ENCODE measurements around the gene PPP1R9A. TPM values are rescaled to one million over a fixed set of nuclear protein-coding genes. Genes with fewer than 3 reads are reported as not detected.

Gene PPP1R9A
- total RNA-seq, 2 donors from 2014 or later: 15.1 to 29.4 TPM

GRCh38 chr7:94980418-94981142 is 73.2 kb downstream of the PPP1R9A start:
- Histone ChIP-seq H3K27ac (no peak overlapping the region), H3K4me3 (no peak overlapping the region), H3K9me3 (no peaks in the 10 kb centered on the region), H3K4me1 (replicated peaks) (no peaks in the 10 kb centered on the region), H3K36me3 (no peaks in the 10 kb centered on the region), H3K27me3 (replicated peaks; ENCODE audit: insufficient read depth) (no peaks in the 10 kb centered on the region)
- 87% methylated on average over 6 of the region's 6 CpGs for WGBS
- intact Hi-C loops (cut with DNase I): no loop called here
- TF ChIP-seq CTCF (IDR thresholded peaks at IDR 0.05): no peak
- no peak for TF ChIP-seq POLR2A (IDR thresholded peaks at IDR 0.05)
- TF ChIP-seq POLR2AphosphoS5 (IDR thresholded peaks at IDR 0.05): no peak
- DNase-seq (ENCODE audit: low spot score): no peak

- Histone ChIP-seq H3K4me1 (replicated peaks) (no peaks in the 10 kb centered on the region), H3K36me3 (no peaks in the 10 kb centered on the region), H3K27me3 (replicated peaks; ENCODE audit: insufficient read depth) (no peaks in the 10 kb centered on the region), H3K9me3 (no peaks in the 10 kb centered on the region), H3K27ac (no peak overlapping the region), H3K4me3 (no peak overlapping the region)
- intact Hi-C loops (cut with DNase I): no loop called here
- 67% methylated on average over 1 of the region's 1 CpG for WGBS
- DNase-seq (ENCODE audit: low spot score): no peak
- TF ChIP-seq POLR2AphosphoS5 (IDR thresholded peaks at IDR 0.05): no peak
- TF ChIP-seq CTCF (IDR thresholded peaks at IDR 0.05): no peak
- TF ChIP-seq POLR2A (IDR thresholded peaks at IDR 0.05): no peak
Measured at GRCh38 chr7:94995921-94996320, 88.5 kb downstream of the PPP1R9A start.

- Histone ChIP-seq H3K4me3 (no peak overlapping the region), H3K4me1 (replicated peaks) (no peaks in the 10 kb centered on the region), H3K27ac (no peak overlapping the region), H3K27me3 (replicated peaks; ENCODE audit: insufficient read depth) (no peaks in the 10 kb centered on the region), H3K9me3 (no peaks in the 10 kb centered on the region), H3K36me3 (no peaks in the 10 kb centered on the region)
- intact Hi-C loops (cut with DNase I): no loop called here
- no peak for DNase-seq (ENCODE audit: low spot score)
- TF ChIP-seq POLR2A (IDR thresholded peaks at IDR 0.05): no peak
- TF ChIP-seq POLR2AphosphoS5 (IDR thresholded peaks at IDR 0.05): no peak
- TF ChIP-seq CTCF (IDR thresholded peaks at IDR 0.05): no peak
Measured at GRCh38 chr7:94996369-94996768, 89.0 kb downstream of the PPP1R9A start.

GRCh38 chr7:94997547-94997946 is 90.2 kb downstream of the PPP1R9A start:
- H3K4me1 ChIP-seq (replicated peaks): no peaks in the 10 kb centered on the region
- H3K9me3 ChIP-seq: no peaks in the 10 kb centered on the region
- intact Hi-C loops (cut with DNase I): no loop called here
- no peaks in the 10 kb centered on the region for H3K27me3 ChIP-seq (replicated peaks; ENCODE audit: insufficient read depth)
- no peak overlapping the region for H3K4me3 ChIP-seq
- no peaks in the 10 kb centered on the region for H3K36me3 ChIP-seq
- DNase-seq (ENCODE audit: low spot score): no peak
- WGBS: 93% methylated on average over 2 of the region's 2 CpGs
- no peak overlapping the region for H3K27ac ChIP-seq
- no peak for TF ChIP-seq CTCF (IDR thresholded peaks at IDR 0.05)
- no peak for TF ChIP-seq POLR2AphosphoS5 (IDR thresholded peaks at IDR 0.05)
- no peak for TF ChIP-seq POLR2A (IDR thresholded peaks at IDR 0.05)

Data from prostate gland (tissue), 2 donors.